ENCODE measurements around the gene GUCY1A2. TPM values are rescaled to one million over a fixed set of nuclear protein-coding genes. Genes with fewer than 3 reads are reported as not detected.

The GUCY1A2 gene
- total RNA-seq, 1 experiment from 2014 or later: 0.10 TPM

GRCh38 chr11:106879029-106879428, 139.2 kb downstream of the GUCY1A2 start:
- Histone ChIP-seq H3K9me3 (ENCODE audit: control insufficient read depth in 1 of 2, insufficient read depth in 1 of 2, low read depth in 1 of 2, low read length in 2 of 2) (no peaks in the 10 kb centered on the region), H3K4me2 (ENCODE audit: low read length) (no peak overlapping the region), H3K9ac (ENCODE audit: low read length) (no peak overlapping the region), H3K9me2 (ENCODE audit: insufficient read depth) (no peaks in the 10 kb centered on the region), H3K79me2 (ENCODE audit: insufficient read depth, low read length) (no peaks in the 10 kb centered on the region), H3K4me3 (replicated peaks in 1 of 2; ENCODE audit: low read depth in 1 of 2, low read length in 2 of 2) (no peak overlapping the region), H3K27ac (ENCODE audit: low read depth, low read length) (no peak overlapping the region), H3K36me3 (ENCODE audit: control insufficient read depth in 1 of 2, insufficient read depth in 2 of 2, low read length in 2 of 2) (no peaks in the 10 kb centered on the region), H3K4me1 (ENCODE audit: control insufficient read depth in 1 of 2, insufficient read depth in 2 of 2, low read length in 2 of 2) (no peaks in the 10 kb centered on the region), H2AFZ (ENCODE audit: low read depth, low read length, poor library complexity, severe bottlenecking) (no peak overlapping the region), H4K20me1 (ENCODE audit: insufficient read depth) (no peaks in the 10 kb centered on the region), H3K27me3 (ENCODE audit: insufficient read depth, low read length) (no peaks in the 10 kb centered on the region; the same call in 1 of the 2 replicates)
- ATAC-seq (no peak), DNase-seq (ENCODE audit: low read depth, low spot score) (no peak)
- ChIA-PET POLR2A (no interaction called here), RAD21 (ENCODE audit: low non-redundant PET in 1 of 2, low total read pairs in 2 of 2, uncharacterized antibody in 2 of 2, unreplicated experiment in 2 of 2) (no interaction called here), CTCF (no interaction called here)
- intact Hi-C loops (cut with micrococcal nuclease): no loop called here
- TF ChIP-seq CBX3 (IDR thresholded peaks at IDR 0.05; ENCODE audit: low read depth): no peak
- no peak for TF ChIP-seq ZFX (IDR thresholded peaks at IDR 0.05)
- TF ChIP-seq ATF3 (IDR thresholded peaks at IDR 0.05): no peak
- no peak for TF ChIP-seq RAD21 (IDR thresholded peaks at IDR 0.05; ENCODE audit: low read depth)
- no peak for TF ChIP-seq REST (IDR thresholded peaks at IDR 0.05; ENCODE audit: low read depth)
- no peak for TF ChIP-seq ELF1 (IDR thresholded peaks at IDR 0.05; ENCODE audit: borderline replicate concordance, low read depth)
- TF ChIP-seq SP1 (IDR thresholded peaks at IDR 0.05; ENCODE audit: low read depth): no peak
- TF ChIP-seq YY1 (IDR thresholded peaks at IDR 0.05; ENCODE audit: extremely low read depth, insufficient replicate concordance, low read depth, low read length): no peak
- no peak for TF ChIP-seq EGR1 (IDR thresholded peaks at IDR 0.05; ENCODE audit: low read depth)
- no peak for TF ChIP-seq FOSL1 (IDR thresholded peaks at IDR 0.05; ENCODE audit: low read depth)
- no TSS peak for BruUV-seq (replicated peaks)
